HL-60/S4 treated with phorbol 12-myristate 13-acetate at 8.2 ng/mL for 4 days and 3 days (cell line): ENCODE measurements around the gene TNFRSF1B.

Source experiments
- in situ Hi-C: fragments of 300-500 bp; cut with MboI; formaldehyde crosslinking; loops from 2 replicates; pipeline ENCODE4 v1.15.0; 2022; ENCODE audit warnings: low sequenced_read_pairs

TNFRSF1B gene

DNA sequence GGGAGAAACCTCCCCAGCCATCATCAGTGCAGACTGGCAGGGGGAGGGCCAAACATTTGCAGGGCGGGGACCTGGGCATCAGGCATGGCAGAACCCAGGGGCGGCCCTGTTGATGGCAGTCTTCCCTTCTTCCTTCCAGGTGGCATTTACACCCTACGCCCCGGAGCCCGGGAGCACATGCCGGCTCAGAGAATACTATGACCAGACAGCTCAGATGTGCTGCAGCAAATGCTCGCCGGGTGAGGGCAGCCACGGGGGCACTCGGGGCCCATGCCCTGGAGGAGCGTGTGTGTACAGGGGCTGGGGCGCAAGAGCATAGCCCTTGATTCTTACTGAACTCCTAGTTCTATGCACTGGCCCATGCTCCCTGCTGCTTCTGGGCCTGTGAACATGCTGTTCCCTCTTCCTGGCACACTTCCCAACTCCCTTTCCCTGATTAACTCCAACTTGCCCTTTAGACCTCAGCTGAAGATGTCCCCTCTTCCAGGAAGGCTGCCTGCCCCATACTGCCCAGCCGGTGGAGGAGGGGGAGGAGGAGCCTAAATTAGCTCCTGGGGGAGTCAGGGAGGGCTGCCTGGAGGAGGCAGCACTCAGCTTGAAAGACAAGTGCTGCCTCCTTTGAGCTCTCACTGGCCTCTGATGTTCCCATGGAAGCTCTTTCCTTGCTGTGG is 22.0 kb downstream of the TNFRSF1B start:
- in situ Hi-C loops = no loop called here

DNA sequence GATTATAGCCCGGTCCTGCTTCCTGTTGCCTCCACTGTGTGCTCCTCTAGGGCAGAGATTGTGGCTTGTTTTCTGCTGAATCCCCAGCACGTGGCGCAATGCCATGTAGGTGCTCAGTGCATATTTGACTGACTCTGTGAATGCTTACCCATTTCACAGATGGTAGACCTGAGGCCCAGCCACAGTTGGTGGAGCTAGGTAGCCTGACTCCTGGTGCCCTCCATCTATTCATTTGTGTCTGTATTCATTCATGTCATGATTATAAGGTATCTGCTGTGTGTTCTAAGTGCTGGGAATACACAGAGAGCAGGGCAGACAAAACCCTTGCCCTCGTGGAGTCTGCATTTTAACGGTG is 22.5 kb downstream of the TNFRSF1B start:
- in situ Hi-C loops = no loop called here

DNA sequence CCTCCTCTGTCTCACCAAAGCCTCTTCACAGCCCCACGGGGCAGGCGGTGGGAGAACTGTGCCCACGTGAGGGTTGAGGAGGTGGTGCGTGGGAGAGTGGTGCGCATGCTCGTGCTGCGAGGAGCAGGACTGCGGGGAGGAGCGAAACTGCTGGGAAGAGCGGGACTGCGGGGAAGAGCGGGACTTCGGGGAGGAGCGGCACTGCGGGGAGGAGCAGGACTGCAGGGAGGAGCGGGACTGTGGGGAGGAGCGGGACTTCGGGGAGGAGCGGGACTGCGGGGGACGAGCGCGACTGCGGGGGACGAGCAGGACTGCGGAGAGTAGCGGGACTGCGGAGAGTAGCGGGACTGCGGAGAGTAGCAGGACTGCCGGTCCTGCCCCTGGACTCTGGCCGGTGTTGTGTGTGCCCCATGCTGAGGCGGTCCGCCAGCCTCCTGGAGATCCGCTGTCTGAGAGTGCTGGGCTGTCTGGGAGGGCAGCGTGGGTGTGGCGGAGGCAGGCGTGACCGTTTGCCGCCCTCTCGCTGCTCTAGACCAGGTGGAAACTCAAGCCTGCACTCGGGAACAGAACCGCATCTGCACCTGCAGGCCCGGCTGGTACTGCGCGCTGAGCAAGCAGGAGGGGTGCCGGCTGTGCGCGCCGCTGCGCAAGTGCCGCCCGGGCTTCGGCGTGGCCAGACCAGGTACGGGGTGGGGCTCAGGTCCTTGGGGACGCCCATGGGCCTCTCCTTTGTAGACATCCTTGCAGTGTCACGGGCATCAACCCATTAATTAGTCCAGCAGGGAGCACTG is 24.6 kb downstream of the TNFRSF1B start:
- in situ Hi-C loops = no loop called here

DNA sequence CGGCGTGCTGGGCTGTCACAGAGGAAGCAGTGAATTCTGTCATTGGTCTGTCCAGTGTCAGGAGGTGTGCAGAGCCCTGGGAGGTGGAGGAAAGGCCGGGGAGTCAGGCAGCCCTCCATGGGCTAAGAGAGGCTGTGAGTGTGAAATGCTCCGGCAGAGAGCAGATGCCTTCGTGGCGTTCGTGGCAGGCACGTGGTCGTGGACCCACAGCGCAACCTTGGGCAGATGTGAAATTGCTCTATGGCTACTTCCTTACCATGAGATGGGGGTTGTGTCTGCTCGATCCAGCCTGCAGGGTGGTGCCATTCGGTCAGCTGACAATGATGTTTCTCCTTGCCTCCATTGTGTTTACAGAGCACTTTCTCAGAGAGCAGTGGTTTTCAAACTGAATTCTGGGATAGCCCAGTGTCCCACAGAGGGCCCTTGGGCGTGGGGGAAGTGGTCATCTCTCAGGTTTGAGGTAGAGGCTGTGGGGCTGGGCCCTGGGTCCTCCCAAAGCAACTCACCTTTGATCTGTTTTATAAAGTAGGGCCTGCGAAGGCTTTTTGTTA is 27.9 kb downstream of the TNFRSF1B start:
- in situ Hi-C loops = no loop called here

DNA sequence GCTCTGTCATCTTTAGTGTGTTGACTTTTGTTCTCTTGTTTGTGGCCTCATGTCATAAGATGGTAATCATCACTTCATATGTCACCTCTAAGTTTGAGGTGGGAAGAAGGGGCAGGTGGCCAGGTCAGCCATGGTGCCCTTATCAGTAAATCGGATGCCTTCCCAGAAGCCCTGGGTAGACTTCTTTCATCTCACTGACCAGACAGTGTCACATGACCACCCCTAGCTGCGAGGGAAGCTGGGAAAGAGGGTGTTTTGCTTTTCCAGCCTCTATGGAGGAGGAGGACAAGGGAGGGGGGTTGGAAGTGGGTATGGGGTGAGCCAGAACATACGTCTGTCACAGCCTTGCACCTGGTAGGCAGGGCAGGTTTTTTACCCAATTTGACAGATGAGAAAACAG is 28.6 kb downstream of the TNFRSF1B start:
- in situ Hi-C loops = no loop called here

DNA sequence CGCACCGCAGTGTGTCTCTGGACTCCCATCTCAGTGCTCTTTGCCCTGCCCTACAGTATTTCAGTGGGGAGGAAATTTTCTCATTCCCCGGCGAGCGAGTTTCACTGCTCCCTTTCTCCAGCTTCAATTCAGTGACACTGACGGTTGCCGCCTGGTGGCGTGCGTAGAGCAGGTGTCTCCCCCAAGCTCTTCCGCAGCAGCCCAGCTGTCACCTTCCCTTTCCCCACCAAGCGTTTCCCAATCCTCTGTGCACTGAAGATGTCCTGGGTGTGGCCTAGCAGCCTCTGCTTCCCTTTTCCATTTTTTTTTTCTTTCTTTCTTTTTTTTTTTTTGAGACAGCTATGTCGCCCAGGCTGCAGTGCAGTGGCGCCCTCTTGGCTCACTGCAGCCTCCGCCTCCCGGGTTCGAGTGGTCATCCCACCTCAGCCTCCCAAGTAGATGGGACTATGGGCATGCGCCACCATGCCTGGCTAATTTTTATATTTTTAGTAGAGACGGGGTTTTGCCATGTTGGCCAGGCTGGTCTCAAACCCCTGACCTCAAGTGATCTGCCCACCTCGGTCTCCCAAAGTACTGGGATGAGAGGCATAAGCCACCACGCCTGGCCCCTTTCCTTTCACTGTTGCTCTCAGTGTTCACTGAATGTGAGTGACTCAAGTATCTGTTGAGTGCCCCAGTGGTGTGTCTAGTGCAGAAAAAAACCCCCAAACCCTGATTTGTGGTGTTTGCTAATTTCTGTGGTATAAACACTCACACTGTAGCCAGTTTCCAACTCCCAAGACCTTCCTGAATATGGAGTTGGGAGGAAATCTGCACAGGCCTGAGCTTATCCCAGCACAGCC is 30.1 kb downstream of the TNFRSF1B start:
- in situ Hi-C loops = no loop called here

DNA sequence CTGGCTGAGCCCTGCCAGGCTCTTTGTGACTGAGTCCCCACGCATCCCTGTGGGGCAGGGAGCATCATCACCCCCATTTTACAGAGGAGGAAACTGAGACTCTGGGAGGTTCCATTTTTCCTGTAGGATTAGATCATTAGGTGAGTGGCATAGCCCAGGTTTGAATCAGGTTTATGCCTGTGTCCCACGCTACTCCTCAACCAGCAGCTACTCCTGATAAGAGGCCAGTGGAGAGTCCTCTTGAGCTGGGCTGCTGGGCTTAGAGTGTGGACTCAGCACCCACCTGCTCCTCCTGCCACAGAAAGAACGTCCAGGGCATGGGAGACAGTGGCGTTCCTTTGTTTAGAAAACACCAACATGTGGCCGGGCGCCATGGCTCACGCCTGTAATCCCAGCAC is 30.7 kb downstream of the TNFRSF1B start:
- in situ Hi-C loops = no loop called here

DNA sequence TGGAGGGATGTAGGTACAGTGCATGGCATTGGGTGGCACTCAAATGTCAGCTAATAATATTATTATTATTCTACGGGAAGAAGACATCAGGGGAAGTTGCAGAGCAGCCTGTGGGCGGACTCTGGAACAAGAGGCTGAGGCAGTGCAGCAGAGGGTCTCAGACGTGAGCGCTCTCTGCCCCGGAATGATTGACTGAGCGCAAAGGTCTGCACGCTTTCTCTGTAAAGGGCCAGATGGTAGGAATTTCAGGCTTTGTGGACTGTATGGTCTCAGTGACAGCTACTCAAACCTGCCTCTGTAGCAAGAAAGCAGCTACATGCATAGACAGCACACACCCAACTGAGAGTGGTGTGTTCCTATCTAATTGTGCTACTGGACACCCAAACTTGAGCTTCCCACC is 33.4 kb downstream of the TNFRSF1B start:
- in situ Hi-C loops = no loop called here

DNA sequence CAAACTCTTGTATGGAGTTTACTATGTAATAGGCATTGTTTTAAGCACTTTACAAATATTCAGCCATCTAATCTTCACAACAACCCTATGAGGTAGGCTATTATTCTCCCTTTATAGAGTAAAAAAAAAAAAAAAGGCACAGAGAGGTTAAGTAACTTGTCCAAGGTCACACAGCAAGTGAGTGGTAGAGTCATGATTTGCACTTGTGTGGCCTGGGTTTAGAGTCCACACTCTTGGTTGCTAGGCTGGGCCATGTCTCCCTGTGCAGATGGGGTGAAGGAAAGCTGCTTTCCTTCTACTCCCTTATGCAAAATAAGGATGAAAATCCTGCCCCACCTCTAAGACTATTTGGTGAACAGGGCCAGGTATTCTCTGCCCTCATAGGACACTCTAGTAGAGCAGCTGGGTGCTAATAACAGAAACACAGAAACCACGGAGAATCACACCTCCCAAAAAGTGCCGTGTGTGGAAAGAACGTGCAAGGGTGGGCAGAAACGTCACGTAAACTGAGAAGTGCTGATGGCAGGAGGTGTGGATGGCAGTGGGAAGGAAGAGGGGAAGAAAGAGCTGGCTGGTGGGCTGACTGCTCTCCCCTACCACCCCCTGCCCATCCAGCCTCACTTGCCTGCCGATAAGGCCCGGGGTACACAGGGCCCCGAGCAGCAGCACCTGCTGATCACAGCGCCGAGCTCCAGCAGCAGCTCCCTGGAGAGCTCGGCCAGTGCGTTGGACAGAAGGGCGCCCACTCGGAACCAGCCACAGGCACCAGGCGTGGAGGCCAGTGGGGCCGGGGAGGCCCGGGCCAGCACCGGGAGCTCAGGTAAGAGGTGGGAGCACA is 34.8 kb downstream of the TNFRSF1B start:
- in situ Hi-C loops = no loop called here

DNA sequence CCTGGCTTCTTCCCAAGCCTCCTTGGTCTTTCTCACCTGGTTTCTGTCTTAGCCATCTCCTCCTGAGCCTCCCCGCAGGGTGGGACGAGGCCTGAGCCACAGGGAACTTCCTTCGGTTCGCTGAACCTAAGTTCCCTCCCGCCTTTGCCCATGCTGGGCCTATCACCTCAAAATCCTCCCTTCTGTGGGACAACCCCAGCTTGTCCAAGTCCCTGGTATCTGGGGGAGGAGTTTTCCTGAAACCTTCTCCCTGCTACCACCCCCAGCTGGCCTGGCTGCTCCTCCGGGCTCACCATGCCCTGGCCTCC is 35.4 kb downstream of the TNFRSF1B start:
- in situ Hi-C loops = no loop called here

DNA sequence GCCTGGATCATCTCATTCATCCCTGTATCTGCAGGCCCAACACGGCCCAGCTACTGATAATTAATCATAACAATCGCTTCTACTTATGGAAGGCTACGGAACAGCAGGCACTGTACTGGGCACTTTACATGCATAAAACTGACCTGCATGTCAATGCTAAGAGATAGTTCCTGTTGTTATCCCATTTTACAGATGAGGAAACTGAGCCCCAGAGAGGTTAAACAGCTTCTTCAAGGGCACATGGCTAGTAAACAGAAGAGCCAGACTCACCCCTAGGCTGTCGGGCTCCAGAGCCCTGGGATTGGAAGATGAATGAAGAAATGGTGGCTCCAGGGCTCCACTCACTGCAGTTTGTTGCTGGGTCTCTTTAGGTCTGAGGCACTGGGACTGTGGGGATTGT is 35.8 kb downstream of the TNFRSF1B start:
- in situ Hi-C loops = no loop called here

DNA sequence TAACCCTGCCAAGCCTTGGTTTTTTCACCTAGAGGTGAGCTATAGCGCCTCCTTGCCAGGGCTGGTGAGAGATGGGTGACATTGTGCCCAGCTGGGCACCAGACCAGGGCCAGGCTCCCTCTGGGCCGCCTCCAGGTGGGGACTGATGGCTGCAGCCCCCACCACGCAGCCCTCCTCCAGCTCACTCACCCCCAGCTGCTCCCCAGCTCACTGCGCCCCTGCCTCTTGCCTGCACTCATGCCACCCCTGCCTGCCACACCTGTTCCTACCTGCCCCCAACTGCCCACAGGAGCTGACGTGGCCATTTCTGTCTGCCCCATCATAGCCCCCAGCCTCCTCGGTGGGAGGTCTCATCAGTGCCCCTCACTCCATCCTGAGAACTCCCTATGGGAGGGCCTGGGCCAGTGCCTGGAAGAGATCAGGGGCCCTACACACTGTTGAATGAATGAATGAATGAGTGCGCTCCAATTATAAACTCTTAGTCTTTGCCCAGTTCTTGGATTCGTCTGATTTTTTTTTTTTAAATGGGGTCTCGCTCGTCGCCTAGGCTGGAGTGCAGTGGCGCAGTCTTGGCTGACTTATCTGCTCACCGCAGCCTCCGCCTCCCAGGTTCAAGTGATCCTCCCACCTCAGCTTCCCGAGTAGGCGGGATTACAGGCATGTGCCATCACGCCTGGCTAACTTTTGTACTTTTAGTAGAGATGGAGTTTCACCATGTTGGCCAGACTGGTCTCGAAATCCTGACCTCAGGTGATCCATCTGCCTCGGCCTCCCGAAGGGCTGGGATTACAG is 36.6 kb downstream of the TNFRSF1B start:
- in situ Hi-C loops = no loop called here

DNA sequence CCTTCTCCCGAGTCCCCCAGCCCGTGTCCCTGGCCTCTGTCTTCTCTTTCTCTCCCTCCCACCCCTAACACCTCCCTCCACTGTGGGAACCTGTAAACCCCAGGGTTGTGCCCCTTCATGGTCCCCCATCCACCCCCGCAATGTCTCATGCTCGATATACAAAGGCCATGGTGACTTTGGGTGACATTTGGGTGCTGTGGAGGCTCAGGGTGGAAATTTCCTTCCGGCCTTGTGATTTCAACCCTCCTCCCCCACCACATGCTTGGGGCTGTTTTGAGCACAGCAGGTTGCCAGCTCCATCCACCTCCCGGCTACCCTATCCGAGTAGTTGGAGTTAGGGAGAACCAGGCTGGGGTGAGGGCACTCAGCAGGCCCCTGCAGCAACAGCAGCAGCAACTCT is 37.3 kb downstream of the TNFRSF1B start:
- in situ Hi-C loops = no loop called here

DNA sequence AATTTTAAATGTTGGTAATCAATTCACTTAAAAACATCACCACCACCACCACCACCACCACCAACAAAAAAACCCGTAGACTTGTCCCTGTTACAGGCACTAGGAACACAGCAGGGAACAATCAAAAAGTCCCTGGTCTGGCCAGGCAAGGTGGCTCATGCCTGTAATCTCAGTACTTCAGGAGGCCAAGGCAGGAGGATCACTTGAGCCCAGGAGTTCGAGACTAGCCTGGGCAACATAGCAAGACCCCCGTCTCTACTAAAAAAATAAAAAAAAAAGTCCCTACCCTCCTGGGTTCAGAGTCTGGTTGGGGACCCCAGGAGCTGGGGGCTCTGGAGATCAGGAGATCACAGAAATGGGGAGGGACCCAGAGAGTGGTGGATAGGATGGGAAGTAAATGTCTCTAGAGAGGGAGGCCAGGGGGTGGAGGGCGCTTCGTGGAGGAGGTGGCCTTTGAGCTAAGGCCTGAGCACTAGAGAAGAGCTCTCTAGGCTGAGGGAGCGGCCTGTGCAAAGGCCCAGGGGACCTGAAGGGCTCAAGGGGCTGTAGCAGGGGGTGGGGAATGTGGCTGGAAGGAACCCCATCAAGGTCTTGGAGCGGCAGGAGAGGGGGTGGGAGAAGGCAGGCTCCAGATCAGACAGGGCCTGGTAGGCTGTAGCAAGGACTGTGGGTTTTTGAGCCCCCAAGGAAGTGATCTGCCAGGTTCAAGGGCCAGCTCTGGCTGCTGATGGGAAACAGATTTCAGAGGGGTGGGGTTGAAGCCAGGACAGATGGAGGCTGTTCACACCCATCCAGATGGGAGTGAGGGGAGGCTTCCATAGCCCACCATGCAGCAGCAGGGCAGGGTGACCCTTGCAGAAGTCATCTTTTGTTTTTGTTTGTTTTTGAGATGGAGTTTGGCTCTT is 38.2 kb downstream of the TNFRSF1B start:
- in situ Hi-C loops = loop anchor here (5.0 kb wide), 1 partner anchor 78 kb away; no protein-coding TSS in a partner anchor

DNA sequence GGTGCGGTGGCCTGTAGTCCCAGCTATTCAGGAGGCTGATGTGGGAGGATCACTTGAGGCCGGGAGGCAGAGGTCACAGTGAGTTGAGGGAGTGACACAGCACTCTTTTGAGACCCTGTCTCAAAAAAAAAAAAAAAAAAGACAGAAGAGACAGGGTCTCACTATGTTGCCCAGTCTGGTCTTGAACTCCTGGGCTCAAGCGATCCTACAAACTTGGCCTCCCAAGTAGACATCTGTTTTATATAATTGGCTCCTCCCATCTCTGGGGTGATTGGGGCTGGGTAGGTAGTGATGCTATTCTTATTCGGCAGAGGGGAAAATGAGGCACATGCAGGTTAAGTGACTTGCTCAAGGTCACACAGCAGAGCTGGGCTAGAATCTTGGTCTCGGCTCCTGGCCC is 39.4 kb downstream of the TNFRSF1B start:
- in situ Hi-C loops = loop anchor here (5.0 kb wide), 1 partner anchor 79 kb away; no protein-coding TSS in a partner anchor

DNA sequence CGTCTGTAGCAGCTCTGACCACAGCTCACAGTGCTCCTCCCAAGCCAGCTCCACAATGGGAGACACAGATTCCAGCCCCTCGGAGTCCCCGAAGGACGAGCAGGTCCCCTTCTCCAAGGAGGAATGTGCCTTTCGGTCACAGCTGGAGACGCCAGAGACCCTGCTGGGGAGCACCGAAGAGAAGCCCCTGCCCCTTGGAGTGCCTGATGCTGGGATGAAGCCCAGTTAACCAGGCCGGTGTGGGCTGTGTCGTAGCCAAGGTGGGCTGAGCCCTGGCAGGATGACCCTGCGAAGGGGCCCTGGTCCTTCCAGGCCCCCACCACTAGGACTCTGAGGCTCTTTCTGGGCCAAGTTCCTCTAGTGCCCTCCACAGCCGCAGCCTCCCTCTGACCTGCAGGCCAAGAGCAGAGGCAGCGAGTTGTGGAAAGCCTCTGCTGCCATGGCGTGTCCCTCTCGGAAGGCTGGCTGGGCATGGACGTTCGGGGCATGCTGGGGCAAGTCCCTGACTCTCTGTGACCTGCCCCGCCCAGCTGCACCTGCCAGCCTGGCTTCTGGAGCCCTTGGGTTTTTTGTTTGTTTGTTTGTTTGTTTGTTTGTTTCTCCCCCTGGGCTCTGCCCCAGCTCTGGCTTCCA is 40.1 kb downstream of the TNFRSF1B start:
- in situ Hi-C loops = loop anchor here (5.0 kb wide), 1 partner anchor 80 kb away; no protein-coding TSS in a partner anchor

DNA sequence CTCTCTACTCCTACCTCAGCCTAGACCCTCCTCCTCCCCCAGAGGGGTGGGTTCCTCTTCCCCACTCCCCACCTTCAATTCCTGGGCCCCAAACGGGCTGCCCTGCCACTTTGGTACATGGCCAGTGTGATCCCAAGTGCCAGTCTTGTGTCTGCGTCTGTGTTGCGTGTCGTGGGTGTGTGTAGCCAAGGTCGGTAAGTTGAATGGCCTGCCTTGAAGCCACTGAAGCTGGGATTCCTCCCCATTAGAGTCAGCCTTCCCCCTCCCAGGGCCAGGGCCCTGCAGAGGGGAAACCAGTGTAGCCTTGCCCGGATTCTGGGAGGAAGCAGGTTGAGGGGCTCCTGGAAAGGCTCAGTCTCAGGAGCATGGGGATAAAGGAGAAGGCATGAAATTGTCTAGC is 41.5 kb downstream of the TNFRSF1B start:
- in situ Hi-C loops = loop anchor here (5.0 kb wide), 1 partner anchor 81 kb away; no protein-coding TSS in a partner anchor
